ENCODE data around the gene TMPRSS9.

TMPRSS9 gene

GRCh38 chr19:2454962-2455850 lies 95.1 kb downstream of the TMPRSS9 start:
- Histone ChIP-seq H3K36me3 (ENCODE audit: control insufficient read depth in 1 of 2, insufficient read depth in 2 of 2, low read depth in 1 of 2, low read length in 2 of 2) (peaks cover 3 to 29% of the 10 kb centered on the region in 2 experiments), H3K27ac (ENCODE audit: low read length, poor library complexity, severe bottlenecking) (no peak overlapping the region), H3K4me1 (ENCODE audit: control insufficient read depth, insufficient read depth, low read depth, low read length) (peaks cover 30% of the 10 kb centered on the region), H3K9ac (ENCODE audit: low read length) (peak overlapping the region; percentile 89), H2BK5ac (ENCODE audit: low read depth, low read length, poor library complexity, severe bottlenecking) (no peak overlapping the region), H2BK15ac (ENCODE audit: low read depth, poor library complexity, severe bottlenecking) (no peak overlapping the region), H4K8ac (ENCODE audit: low read length) (no peak overlapping the region), H3K4me3 (ENCODE audit: insufficient read depth in 1 of 2, low read depth in 1 of 2, low read length in 2 of 2) (peak overlapping the region; percentile 89 to 91), H3K79me1 (replicated peaks; ENCODE audit: low read length, poor library complexity, severe bottlenecking) (peaks cover 7% of the 10 kb centered on the region), H3K4ac (ENCODE audit: low read depth in 1 of 2, low read length in 2 of 2) (peak overlapping the region; percentile 31 to 87), H3K23ac (ENCODE audit: low read length in 2 of 2) (peak overlapping the region in 1 of 2 experiments; percentile 60), H3K14ac (ENCODE audit: low read length in 2 of 2) (peak overlapping the region in 1 of 2 experiments; percentile 93), H3K18ac (ENCODE audit: low read depth in 1 of 2, low read length in 2 of 2) (peak overlapping the region; percentile 41 to 92), H2BK120ac (ENCODE audit: low read depth, low read length) (no peak overlapping the region), H3K27me3 (ENCODE audit: control insufficient read depth in 1 of 2, insufficient read depth in 1 of 2, low read length in 2 of 2) (no peaks in the 10 kb centered on the region), H3K9me3 (ENCODE audit: control insufficient read depth, low read length) (no peaks in the 10 kb centered on the region), H2BK12ac (ENCODE audit: low read length in 2 of 2) (no peak overlapping the region), H2AFZ (ENCODE audit: low read depth, low read length) (no peak overlapping the region), H2AK5ac (ENCODE audit: low read length, severe bottlenecking) (no peak overlapping the region), H4K91ac (ENCODE audit: low read length) (peak overlapping the region; percentile 3), H3K4me2 (ENCODE audit: low read length, poor library complexity, severe bottlenecking) (peak overlapping the region; percentile 99)
- WGBS = 70% methylated on average over 14 of the region's 14 CpGs
- DNase-seq = no peak

GRCh38 chr19:2455851-2456570 lies 95.9 kb downstream of the TMPRSS9 start:
- H3K27ac ChIP-seq (ENCODE audit: low read length, poor library complexity, severe bottlenecking) = no peak overlapping the region
- peak overlapping the region; percentile 67 for H2BK15ac ChIP-seq (ENCODE audit: low read depth, poor library complexity, severe bottlenecking)
- peaks cover 7% of the 10 kb centered on the region for H3K79me1 ChIP-seq (replicated peaks; ENCODE audit: low read length, poor library complexity, severe bottlenecking)
- no peak overlapping the region for H2BK5ac ChIP-seq (ENCODE audit: low read depth, low read length, poor library complexity, severe bottlenecking)
- peaks cover 30% of the 10 kb centered on the region for H3K4me1 ChIP-seq (ENCODE audit: control insufficient read depth, insufficient read depth, low read depth, low read length)
- no peak overlapping the region for H2AK5ac ChIP-seq (ENCODE audit: low read length, severe bottlenecking)
- peak overlapping the region; percentile 89 for H3K9ac ChIP-seq (ENCODE audit: low read length)
- no peak overlapping the region for H4K8ac ChIP-seq (ENCODE audit: low read length)
- peak overlapping the region; percentile 31 to 87 for H3K4ac ChIP-seq (ENCODE audit: low read depth in 1 of 2, low read length in 2 of 2)
- H3K9me3 ChIP-seq (ENCODE audit: control insufficient read depth, low read length) = no peaks in the 10 kb centered on the region
- 2% methylated on average over 59 of the region's 62 CpGs for WGBS
- H3K23ac ChIP-seq (ENCODE audit: low read length in 2 of 2) = peak overlapping the region; percentile 52 to 72
- peak overlapping the region; percentile 99 for H3K4me2 ChIP-seq (ENCODE audit: low read length, poor library complexity, severe bottlenecking)
- peaks cover 2 to 21% of the 10 kb centered on the region in 2 experiments for H3K36me3 ChIP-seq (ENCODE audit: control insufficient read depth in 1 of 2, insufficient read depth in 2 of 2, low read depth in 1 of 2, low read length in 2 of 2)
- H3K4me3 ChIP-seq (ENCODE audit: insufficient read depth in 1 of 2, low read depth in 1 of 2, low read length in 2 of 2) = peak overlapping the region; percentile 89 to 91
- peak overlapping the region; percentile 92 to 99 for H3K18ac ChIP-seq (ENCODE audit: low read depth in 1 of 2, low read length in 2 of 2)
- DNase-seq = peak; percentile 46
- peak overlapping the region; percentile 48 to 93 for H3K14ac ChIP-seq (ENCODE audit: low read length in 2 of 2)
- peak overlapping the region in 1 of 2 experiments; percentile 30 for H2BK12ac ChIP-seq (ENCODE audit: low read length in 2 of 2)
- peak overlapping the region; percentile 78 for H4K91ac ChIP-seq (ENCODE audit: low read length)
- no peaks in the 10 kb centered on the region for H3K27me3 ChIP-seq (ENCODE audit: control insufficient read depth in 1 of 2, insufficient read depth in 1 of 2, low read length in 2 of 2)
- peak overlapping the region; percentile 58 for H2BK120ac ChIP-seq (ENCODE audit: low read depth, low read length)
- H2AFZ ChIP-seq (ENCODE audit: low read depth, low read length) = no peak overlapping the region

GRCh38 chr19:2457394-2458037 lies 97.5 kb downstream of the TMPRSS9 start:
- Histone ChIP-seq H3K18ac (ENCODE audit: low read depth in 1 of 2, low read length in 2 of 2) (peak overlapping the region in 1 of 2 experiments; percentile 29), H3K4me2 (ENCODE audit: low read length, poor library complexity, severe bottlenecking) (no peak overlapping the region), H2BK12ac (ENCODE audit: low read length in 2 of 2) (no peak overlapping the region), H3K4me1 (ENCODE audit: control insufficient read depth, insufficient read depth, low read depth, low read length) (peaks cover 37% of the 10 kb centered on the region), H4K91ac (ENCODE audit: low read length) (peak overlapping the region; percentile 22), H2AK5ac (ENCODE audit: low read length, severe bottlenecking) (no peak overlapping the region), H3K79me1 (replicated peaks; ENCODE audit: low read length, poor library complexity, severe bottlenecking) (peaks cover 4% of the 10 kb centered on the region), H2BK5ac (ENCODE audit: low read depth, low read length, poor library complexity, severe bottlenecking) (no peak overlapping the region), H3K9ac (ENCODE audit: low read length) (peak overlapping the region; percentile 78), H3K4me3 (ENCODE audit: insufficient read depth in 1 of 2, low read depth in 1 of 2, low read length in 2 of 2) (peak overlapping the region in 1 of 2 experiments; percentile 77), H2AFZ (ENCODE audit: low read depth, low read length) (no peak overlapping the region), H3K14ac (ENCODE audit: low read length in 2 of 2) (no peak overlapping the region), H2BK120ac (ENCODE audit: low read depth, low read length) (no peak overlapping the region), H2BK15ac (ENCODE audit: low read depth, poor library complexity, severe bottlenecking) (no peak overlapping the region), H3K9me3 (ENCODE audit: control insufficient read depth, low read length) (no peaks in the 10 kb centered on the region), H3K27ac (ENCODE audit: low read length, poor library complexity, severe bottlenecking) (no peak overlapping the region), H3K4ac (ENCODE audit: low read depth in 1 of 2, low read length in 2 of 2) (peak overlapping the region; percentile 32 to 71), H3K27me3 (ENCODE audit: control insufficient read depth in 1 of 2, insufficient read depth in 1 of 2, low read length in 2 of 2) (no peaks in the 10 kb centered on the region), H3K36me3 (ENCODE audit: control insufficient read depth in 1 of 2, insufficient read depth in 2 of 2, low read depth in 1 of 2, low read length in 2 of 2) (peaks cover 0 to 10% of the 10 kb centered on the region in 2 experiments), H4K8ac (ENCODE audit: low read length) (peak overlapping the region; percentile 91), H3K23ac (ENCODE audit: low read length in 2 of 2) (no peak overlapping the region)
- 97% methylated on average over 5 of the region's 8 CpGs for WGBS
- DNase-seq = no peak

Data from mesenchymal stem cell (in vitro differentiated cells and primary cell).